HG02973 (cell line): ENCODE measurements around the gene TMEM94.
"Not testable (repeated sequence)": the region's sequence is repeated elsewhere in the genome, so short reads cannot be mapped to it uniquely, and the experiment has no call there.

Source experiments
- ATAC-seq: cut with Tn5 transposase; IDR thresholded peaks from one replicate; pipeline ENCODE4 v1.9.1; 2021; ENCODE audit warnings: moderate library complexity; ENCODE audit not compliant: unreplicated experiment

The TMEM94 gene

DNA sequence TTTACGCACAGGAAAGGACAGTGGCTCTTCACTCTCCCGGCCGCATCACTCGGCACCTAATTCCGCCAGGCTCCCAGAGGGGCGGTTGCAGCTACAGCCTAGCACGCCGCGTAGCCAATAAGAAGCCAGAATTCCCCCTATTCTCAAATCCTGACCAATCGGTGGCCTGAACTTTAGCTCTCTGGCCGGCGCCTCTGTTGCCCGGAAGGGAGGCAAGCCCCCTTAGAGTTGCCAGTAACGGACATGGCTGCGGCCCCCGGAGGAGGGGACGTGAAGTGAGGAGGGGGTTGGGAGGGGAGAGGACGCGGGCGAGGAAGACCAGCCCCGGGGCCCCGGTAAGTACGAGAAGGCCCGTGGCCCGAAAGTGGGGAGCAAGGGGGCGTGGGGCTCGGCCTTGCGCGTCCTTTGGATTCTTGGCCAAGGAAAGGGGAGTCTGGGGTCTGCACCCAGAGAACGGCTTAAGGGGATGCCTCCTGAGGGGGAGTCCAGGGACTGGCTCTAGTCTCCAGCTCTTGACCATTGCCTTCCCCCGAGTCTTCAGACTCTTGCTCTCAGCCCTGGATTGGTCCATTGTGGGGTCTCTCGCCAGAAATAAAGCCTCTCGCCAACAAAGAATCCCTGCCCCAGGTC, at the start of gene TMEM94:
Gene TMEM94 (plus strand): TSS at position 219 of the 630 bp plus-strand sequence. CDS start 15,271 bp downstream, outside the sequence.
- ATAC-seq, result peak; percentile 88

DNA sequence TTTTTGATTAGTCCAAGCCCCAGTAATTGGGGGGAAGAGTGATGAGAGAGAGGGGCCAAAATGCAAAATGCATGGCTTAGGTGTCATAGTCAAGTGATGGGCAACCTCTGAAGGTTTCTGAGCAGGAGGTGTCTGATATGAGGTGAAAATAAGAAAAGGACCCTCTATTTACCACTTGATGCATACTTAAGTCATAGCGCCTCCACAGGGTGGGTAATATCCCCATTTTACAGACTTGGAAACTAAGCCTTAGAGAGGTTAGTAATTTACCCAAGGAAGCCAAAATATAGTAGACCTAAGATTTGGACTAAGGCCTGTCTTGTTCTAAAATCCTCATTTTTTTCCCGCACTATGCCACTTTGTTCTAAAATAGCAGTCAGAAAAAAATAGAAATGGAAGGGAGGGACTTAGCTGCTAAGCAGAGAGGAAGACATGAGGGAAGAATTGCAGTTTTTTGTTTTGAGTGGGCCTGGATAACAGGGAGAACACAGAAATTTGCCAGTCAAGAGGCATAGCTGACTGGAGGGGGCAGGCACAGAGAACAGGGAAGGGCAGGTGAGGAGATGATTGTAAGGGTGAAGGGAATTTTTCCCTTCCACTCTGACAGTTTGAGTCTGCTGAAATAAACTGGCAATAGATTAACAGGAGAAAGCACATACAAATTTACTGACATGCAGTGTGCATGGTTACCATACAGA, 48.6 kb upstream of the TMEM94 start:
- no peak for ATAC-seq

DNA sequence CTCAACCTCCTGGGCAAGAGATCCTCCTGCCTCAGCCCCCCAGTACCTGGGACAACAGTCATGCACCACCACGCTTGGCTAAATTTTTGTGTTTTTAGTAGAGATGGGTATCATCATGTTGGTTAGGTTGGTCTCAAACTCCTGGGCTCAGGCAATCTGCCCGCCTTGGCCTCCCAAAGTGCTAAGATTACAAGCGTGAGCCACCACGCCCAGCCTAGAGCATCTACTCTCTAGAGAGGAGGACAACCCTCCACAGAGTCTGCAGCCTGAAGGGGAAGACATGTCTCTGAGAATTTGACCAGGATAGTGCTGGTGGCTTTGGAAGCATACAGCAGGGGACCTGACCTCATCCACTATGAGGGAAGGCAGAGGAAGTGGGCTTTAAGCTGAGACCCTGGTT, 46.3 kb upstream of the TMEM94 start:
- no peak for ATAC-seq

DNA sequence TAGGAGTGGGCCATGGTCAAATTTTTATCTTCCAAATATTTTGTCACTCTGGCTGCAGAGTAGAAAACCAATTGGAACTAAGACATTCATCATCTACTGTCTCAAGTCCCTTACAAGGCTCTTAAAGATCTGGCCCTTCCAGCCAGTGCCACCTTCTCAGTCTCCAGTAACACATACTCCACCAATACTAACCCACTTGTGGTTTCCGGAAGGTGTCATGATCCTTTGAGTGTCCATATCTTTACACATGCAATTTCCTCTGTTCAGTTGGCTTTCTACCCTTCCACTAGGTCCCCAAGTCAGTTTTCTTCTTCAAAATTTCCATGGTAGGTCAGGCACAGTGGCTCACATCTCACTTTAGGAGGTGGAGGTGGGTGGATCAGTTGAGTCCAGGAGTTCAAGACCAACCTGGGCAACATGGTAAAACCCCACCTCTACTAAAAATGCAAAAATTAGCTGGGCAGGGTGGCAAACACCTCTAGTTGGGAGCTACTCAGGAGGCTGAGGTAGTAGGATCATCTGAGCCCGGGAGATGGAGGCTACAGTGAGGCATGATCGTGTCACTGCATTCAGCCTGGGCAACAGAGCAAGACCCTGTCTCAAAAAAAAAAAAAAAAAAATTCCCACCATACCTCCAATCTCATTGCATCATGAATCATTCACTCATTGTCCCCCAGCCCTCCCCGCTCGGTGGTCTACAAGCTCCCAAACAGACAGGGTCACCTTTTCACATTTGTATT, 44.9 kb upstream of the TMEM94 start:
- ATAC-seq, result no peak

DNA sequence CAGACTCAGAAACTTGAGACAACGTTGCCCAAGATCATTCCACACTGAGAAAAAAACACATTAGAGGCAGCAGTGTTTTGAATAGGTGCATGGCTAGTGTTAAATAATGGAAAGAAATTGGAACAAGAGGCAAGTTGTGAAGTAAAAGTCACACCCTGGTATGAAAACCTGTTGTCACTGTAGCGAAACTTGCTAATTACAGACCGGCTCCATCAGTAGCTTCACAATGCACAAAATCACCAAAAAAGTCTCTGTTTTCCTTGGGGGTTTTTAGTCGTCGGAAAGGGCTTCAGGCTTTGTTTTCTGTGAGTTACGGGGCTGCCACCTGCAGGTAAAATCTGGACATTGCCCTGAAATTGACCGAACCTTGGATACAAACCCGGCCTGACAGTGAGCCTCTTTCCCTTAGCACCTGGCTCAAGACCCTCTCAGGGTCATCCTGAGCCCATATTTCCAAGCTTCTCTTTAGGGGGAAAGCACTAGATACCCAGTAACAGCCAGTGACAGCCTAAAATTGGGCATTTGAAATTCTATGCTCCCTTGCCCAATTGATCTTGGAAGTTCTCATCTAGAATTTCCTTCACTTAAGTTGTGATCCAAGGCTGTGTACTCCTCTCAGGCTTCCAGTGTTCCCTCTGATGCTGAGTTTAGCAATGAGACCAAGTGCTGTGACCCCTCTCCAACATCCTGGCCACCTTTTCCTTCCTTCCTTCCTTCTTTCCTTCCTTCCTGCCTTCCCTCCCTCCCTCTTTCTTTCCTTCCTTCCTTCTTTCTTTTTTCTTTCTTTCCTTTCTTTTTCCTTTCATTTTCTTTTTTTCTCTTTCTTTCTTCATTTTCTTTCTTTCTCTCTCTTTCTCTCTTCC, 43.7 kb upstream of the TMEM94 start:
- no peak for ATAC-seq

DNA sequence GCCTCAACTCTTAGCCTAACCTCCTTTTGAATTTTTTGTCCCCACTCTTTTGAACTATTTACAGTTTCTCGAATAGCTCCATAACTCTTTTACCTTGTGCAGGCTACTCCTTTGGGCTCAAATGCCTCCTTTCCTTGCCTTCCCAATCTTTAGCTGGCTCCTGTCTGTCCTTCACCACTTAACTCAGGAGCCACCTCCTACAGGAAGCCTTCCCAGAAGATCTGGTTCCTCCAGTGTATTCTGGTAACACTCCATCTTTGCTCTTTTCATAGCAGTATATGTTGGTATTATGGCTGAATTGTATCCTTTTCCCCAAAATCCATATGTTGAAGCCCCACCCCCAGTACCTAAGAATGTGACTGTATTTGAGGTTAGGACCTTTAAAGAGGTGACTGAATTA, 41.9 kb upstream of the TMEM94 start:
- no peak for ATAC-seq

DNA sequence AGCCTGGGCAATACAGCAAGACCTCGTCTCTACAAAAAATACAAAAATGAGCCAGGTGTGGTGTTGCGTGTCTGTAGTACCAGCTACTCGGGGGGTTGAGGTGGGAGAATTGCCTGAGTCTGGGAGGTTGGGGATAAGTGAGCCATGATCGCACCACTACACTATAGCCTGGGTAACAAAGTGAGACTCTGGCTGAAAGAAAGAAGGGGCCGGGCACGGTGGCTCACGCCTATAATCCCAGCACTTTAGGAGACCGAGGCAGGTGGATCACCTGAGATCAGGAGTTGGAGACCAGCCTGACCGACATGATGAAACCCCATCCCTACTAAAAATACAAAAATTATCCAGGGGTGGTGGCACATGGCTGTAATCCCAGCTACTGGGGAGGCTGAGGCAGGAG, 40.4 kb upstream of the TMEM94 start:
- ATAC-seq, result no peak

DNA sequence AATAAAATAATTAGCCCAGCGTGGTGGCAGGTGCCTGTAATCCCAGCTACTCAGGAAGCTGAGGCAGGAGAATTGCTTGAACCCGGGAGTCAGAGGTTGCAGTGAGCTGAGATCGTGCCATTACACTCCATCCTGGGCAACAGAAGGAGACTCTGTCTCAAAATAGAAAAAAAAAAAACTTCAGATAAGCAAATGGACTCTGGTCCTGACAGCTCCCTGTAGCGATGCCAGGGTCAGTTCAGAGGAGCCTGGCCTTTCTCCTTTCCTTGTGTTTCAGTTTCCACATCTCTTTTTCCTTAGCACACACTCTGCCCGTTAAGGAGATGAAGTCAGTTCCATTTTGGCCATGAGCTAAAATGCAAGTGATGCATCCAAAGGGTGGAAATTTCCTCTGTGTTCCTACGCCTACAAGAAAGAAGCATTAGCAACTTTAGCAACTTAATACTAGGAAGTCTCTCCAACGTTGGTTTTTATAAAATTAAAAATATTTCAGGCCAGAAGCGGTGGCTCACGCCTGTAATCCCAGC, 39.3 kb upstream of the TMEM94 start:
- ATAC-seq, result no peak

DNA sequence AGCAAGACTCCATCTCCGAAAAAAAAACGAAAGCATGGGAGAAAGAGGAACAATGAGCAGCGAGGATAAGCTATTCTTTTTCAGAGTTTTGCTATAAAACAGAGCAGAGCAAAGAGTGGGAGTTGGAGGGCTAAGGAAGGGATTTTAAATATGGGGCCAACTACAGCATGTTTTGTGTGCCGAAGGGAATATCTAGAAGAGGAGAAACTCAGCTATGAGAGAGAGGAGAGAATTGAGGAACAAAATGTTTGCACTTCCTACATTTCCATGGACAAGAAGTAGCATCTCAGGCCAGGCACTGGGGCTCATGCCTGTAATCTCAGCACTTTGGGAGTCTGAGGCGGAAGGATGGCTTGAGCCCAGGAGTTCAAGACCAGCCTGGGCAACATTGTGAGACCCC, 37.9 kb upstream of the TMEM94 start:
- no peak for ATAC-seq

DNA sequence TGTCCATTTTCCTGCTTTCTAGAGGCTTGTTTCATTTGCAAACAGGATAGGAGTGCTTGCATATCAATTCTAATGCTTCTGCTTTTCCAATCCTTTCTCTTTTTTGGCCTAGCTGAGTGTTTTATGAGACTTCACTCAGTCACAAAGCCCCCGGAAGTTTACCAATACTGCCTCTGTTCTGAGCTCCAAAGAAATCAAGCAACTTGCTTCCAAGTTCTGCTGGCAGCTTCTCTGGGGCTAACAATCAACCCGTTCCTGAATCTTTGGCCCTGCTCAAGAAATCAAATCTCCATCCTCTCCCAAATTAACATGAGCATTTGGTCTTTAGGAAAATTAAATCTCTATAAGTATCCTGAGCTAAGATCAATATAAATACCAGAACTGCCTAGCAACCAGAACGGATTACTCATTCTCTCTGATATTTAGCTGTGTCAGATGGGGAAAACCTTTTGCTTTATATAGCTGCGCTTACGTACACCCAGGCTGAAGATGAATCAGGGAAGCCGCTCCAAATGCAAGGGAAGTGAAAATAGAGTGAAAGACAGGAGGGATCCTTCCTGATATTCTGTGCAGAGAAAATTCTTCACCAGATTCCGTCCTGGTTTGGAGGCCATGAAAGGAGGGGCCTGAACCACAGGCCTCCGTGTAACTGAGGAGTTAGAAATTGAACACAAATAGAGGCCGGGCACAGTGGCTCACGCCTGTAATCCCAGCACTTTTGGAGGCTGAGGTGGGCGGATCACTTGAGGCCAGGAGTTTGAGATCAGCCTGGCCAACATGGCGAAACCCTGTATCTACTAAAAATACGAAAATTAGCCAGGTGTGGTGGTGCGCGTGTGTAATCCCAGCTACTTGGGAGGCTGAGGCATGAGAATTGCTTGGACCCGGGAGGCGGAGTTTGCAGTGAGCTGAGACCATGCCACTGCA, 27.6 kb upstream of the TMEM94 start:
- no peak for ATAC-seq

DNA sequence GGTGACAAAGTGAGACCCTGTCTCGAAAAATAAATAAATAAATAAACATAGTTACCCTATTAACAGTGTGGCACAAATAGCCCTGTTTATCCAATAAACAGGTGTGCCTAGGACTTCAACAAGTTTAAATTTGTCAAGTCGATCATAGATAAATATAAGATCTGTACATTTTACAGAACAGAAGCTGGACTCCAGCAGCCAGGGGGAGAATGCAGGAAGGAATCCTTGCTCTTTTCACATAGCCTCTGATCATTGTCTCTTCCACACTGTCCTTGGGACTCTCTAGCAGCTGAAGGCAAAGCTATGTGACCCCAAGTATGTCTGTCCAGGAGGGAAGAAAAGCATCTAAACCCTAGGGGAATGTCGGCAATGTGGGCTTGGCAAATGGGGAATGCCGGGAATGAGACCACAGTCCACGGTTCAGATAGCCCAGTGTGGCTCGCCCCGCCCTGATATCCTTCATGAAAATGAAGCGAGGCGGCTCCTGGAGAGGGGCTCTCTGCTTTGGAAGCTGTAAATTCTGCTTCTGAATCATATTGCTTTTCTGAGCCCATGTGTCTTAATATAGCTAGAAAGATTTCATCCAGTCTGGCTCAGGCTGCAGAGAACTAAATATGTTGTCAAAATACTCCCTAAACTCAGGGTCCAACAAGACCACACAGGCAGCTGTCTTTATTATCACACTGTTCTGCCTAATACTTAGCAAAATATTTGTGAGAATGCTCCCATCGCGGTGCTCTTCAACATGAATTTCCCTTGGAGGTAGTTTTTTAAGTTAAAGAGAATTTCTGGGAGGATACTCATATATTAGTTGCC, 26.1 kb upstream of the TMEM94 start:
- no peak for ATAC-seq

DNA sequence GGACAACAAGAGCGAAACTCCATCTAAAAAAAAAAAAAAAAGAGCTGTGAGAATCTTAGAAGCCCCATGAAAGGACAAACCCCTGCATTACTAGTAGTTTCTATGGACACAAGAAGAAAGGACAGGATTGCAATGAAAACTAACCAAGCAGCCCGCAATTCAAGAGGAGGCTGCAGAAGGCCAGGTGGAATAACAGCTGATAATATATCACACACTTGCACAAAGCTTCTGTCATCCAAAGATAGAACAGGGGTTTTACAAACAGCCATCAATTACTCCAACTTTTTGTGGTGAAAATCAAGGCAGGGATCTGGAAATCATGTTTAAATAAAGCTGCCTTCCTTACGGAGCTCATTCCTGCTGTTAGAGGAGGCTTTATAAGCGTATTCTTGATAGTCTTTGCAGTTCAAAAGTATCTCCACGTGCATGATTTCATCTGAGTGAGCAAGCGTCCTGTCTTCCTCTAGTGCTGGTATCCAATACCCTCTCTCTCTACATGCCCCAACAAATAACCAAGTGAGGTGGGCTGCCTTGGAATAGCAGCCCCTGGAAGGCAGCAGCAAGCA, 23.1 kb upstream of the TMEM94 start:
- ATAC-seq, result no peak

DNA sequence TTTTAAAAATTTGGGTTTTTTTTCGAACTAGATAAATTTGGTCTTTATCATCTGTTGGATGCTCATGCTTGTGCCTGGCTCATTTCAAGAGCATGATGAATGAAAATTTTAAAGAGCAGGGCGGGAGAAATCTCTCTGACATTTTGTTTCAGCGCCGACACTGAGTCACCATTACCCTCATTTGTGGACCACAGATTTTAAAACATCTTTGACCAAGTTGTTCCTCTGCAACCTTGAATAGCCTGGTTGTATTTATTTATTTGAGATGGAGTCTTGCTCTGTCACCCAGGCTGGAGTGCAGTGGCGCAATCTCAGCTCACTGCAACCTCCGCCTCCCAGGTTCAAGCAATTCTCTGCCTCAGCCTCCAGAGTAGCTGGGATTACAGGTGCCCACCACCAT, 22.0 kb upstream of the TMEM94 start:
- ATAC-seq, result not testable (repeated sequence)

DNA sequence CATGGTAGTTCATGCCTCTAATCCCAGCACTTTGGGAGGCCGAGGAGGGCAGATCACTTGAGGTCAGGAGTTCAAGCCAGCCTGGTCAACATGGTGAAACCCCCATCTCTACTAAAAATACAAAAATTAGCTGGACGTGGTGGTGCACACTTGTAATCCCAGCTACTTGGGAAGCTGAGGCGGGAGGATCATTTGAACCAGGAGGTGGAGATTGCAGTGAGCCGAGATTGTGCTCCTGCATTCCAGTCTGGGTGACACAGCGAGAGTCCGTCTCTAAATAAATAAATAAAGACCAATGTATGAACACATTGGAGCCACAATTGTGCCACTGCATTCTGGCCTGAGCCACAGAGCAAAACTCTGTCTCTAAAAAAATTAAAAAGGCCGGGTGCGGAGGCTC, 19.0 kb upstream of the TMEM94 start:
- not testable (repeated sequence) for ATAC-seq

DNA sequence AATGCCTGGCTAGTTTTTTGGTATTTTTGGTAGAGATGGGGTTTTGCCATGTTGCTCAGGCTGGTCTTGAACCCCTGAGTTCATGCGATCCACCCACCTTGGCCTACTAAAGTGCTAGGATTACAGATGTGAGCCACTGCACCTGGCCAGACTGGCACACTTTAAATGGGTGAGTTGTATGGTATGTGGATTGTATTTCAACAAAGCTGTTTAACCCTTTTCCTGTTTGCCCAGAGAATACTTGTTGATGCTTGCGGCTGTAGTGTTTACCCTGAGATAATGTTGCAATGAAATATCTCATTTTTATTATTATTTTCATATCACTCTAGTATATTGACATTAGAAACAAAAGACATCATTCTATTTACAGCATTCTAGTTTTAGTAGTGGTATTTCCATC, 17.1 kb upstream of the TMEM94 start:
- ATAC-seq, result no peak

DNA sequence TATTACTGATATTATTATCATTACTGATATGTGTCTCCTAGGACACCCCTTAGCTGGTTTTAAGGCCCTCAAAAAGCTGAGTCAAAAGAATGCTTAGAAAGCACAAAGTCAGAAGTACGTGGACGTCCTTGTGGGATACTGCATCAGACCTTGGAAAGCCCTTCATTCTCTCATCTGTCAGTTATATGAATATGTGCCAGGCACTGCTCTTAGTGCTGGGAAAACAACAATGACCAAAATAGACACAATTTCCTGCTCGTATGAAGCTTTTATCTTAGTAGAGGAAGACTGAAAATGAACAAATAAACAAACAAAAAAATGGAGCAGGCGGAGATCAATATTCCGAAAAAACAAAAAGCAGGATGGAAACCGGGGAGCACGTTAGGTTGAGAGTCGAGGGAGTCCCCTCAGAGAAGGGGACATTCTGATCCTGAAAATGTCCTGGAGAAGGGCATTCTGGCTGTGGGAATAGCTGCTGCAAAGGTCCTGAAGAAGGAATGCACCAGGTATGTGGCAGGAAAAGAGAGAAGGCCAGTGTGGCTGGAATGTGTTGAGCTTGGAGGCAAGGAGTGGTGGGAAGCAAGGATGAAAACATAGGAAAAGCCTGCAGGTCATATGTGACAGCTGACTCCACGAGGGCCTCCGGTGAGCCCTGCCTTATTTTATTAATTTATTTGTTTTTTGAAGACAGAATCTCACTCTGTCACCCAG, 15.5 kb upstream of the TMEM94 start:
- ATAC-seq, result no peak

DNA sequence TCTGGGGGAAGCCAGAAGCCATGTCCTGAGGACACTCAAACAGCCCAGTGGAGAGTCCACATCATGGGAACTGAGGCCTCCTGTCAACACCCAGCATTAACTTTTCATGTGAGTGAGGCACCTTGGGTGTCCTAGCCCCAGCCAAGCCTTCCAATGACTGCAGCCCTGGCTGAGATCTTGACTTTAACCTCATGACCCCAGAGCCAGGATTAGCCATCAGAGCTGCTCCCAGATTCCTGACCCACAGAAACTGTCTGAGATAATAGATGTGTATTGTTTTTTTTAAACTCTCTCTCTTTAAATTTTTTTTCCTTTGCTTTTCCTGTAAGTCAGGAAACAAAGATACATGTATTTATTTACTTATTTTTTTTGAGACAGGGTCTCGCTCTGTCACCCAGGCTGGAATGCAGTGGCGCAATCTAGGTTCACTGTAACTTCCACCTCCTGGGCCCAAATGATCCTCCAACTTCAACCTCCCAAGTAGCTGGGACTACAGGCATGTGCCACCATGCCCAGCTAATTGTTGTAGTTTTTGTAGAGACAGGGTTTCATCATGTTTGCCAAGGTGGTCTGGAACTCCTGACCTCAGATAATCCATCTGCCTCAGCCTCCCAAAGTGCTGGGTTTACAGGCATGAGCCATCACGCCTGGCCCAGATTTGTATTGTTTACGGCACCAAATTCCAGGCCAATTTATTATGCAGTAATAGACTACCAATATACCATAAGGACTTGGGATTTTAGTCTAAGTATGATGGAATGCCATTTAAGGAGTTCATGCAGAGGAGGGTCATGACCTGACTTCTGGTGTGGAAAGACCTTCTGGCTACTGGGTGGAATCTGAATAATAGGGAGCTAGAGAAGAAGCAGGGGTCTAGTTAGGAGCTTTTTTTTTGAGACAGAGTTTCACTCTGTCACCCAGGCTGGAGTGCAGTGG, 14.0 kb upstream of the TMEM94 start:
- no peak for ATAC-seq
